Retinal pigment epithelial cell (primary cell): ENCODE measurements around the gene TNRC18.
"Not testable (repeated sequence)": the region's sequence is repeated elsewhere in the genome, so short reads cannot be mapped to it uniquely, and the experiment has no call there.

Source experiments
- DNase-seq: peaks from one replicate; pipeline ENCODE4 v3.0.0-alpha.2; 2010; ENCODE audit warnings: low read depth
- H3K4me3 ChIP-seq: 2 replicates; pipeline ENCODE4 v1.5.1; 2011; ENCODE audit warnings: mild to moderate bottlenecking, low read length, control low read depth, moderate library complexity
- CTCF ChIP-seq: conservative IDR thresholded peaks from 2 replicates; pipeline ENCODE4 v1.5.1; 2011; ENCODE audit warnings: low read depth, low read length, control low read depth, inconsistent platforms

The TNRC18 gene

GRCh38 chr7:5423306-5423975 is at the start of gene TNRC18:
TSS of gene TNRC18 (minus strand) at chr7:5423834. CDS start at chr7:5421246, 2,588 bp downstream.
- H3K4me3 ChIP-seq: peak within 1 kb of the TSS; percentile 97
- DNase-seq: no peak
- no peak for TF ChIP-seq CTCF

- H3K4me3 ChIP-seq: no peak overlapping the region
- no peak for DNase-seq
- no peak for TF ChIP-seq CTCF
These were observed 49.0 kb upstream of the TNRC18 start for GRCh38 chr7:5472432-5473315.

GRCh38 chr7:5471623-5472022 is 48.0 kb upstream of the TNRC18 start:
- not testable (repeated sequence) for DNase-seq, H3K4me3 ChIP-seq

GRCh38 chr7:5470816-5471215 is 47.2 kb upstream of the TNRC18 start:
- DNase-seq: no peak
- no peak for TF ChIP-seq CTCF
- H3K4me3 ChIP-seq: no peak overlapping the region

- H3K4me3 ChIP-seq: no peak overlapping the region
- no peak for TF ChIP-seq CTCF
These were observed 46.5 kb upstream of the TNRC18 start for GRCh38 chr7:5470167-5470532.

GRCh38 chr7:5469375-5470166 is 45.9 kb upstream of the TNRC18 start:
- H3K4me3 ChIP-seq: no peak overlapping the region
- TF ChIP-seq CTCF: no peak
- DNase-seq: no peak

More at GRCh38 chr7:5470167-5470532, 46.5 kb upstream of the TNRC18 start:
- no peak for DNase-seq

GRCh38 chr7:5467645-5468044 is 44.0 kb upstream of the TNRC18 start:
- no peak for DNase-seq
- no peak overlapping the region for H3K4me3 ChIP-seq
- no peak for TF ChIP-seq CTCF
